ENCODE data around the gene SART3.
"Not testable (repeated sequence)": the region's sequence is repeated elsewhere in the genome, so short reads cannot be mapped to it uniquely, and the experiment has no call there.

The SART3 gene

DNA sequence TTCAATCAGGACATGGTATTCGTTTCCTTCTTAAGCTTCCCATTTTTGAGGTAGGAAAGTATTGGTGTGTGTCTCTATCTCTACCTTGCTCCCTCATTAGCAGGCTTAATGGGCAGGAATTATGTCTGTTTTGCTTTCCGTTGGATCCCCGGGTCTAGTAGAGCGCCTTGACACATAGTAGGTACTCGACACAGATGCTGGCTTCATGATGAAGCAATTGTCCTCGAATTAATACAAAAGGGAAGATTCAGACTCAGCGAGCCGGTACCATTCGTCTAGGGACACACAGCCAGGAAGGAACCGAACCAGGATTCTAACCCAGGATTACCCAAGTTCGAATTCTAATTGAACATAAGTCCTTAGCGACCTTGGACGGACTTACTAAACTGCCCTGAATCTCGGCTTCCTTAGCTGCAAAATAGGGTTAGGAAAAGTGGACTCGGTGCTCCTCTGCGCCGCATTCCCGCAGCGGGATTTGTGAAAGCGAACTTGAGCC is 927 bp upstream of the SART3 start:
- DNase-seq = peak; percentile 88

DNA sequence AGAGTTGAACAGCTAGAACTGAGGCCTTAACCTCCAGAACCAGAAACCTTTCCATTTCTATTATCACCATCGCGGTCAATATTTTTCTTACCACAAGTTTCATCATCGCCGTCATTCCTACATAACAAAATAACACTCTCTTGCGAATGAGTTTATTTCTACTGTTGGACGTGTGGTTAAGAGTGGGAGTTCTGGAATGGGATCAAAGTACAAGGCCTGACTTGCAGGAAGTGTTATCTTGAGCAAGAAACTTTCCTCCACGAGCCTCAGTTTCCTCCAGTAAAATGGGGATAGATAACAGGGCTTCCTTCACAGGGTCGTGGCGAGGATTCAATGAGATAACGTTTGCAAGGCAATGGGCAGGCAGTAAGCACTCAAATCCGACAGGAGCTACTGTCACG is 652 bp downstream of the SART3 start:
- DNase-seq = no peak

DNA sequence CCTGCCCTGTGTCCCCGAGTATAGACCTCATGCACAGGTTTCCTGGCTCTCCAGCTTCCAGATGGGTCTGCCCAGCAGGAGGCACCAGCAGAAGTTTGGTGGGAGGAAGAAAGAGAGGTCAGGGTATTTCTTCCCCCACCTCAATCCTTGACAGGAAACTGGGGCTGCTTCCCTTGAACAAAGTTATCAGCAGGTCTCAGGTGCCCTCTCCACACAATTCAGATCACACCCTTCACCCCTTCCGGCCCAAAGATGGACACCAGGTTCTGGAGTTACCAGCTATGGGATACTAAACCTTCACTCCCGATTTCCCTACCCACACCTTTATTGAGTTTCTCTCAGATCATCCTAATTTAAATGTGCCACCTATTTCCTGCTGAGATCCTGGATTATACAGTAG is 1.2 kb downstream of the SART3 start:
- no peak for DNase-seq

DNA sequence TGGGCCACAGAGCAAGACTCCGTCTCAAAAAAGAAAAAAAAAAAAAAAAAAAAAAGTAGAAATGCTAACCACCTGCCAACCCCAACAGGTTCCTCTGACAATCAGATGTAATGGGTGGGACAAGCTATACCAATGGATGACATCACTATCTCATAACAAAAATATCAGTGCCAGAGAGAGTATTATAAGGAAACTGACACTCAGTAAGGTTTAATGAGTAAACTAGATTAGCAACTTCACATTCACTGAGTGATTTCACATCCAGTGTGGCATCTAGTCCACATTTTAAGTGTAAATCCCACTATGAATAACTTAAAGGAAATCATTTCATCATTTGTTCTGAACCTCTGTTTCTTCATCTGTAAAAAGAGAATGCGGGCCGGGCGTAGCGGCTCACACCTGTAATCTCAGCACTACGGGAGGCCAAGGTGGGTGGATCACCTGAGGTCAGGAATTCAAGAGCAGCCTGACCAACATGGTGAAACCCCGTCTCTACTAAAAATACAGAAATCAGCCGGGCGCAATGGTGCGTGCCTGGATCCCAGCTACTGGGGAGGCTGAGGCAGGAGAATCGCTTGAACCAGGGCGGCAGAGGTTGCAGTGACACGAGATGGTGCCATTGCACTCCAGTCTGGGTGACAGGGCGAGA is 1.8 kb downstream of the SART3 start:
- no peak for DNase-seq

DNA sequence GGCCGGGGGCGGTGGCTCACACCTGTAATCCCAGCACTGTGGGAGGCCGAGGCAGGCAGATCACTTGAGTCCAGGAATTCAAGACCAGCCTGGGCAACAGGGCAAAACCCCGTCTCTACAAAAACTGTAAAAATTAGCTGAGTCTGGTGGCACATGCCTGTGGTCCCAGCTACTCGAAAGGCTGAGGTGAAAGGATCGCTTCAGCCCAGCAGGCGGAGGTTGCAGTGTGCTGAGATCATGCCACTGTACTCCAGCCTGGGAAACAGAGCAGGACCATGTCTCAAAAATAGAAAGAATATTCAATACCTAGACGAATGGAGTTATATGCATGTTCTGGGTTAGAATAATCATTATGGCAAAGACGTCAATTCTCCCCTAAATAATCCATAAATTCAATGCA is 5.6 kb downstream of the SART3 start:
- DNase-seq = not testable (repeated sequence)

DNA sequence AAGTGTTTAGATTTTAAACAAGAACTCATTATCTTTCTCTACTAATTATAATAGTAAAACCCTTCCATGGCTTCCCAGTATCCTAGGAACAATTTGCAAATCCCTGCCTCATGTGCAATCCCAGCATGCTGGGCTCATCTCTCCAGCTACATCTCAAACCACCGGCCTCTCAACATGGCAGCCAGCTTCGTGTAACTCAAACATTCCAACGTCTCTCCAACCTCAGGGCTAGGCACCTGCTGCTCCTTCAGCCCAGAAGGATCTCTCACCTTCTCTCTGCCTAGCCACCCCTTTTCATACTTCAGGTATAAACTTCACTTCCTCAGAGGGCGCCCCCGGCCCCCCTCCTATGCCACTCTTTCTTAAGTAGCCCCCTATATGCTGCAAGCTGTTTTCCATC is 7.2 kb downstream of the SART3 start:
- DNase-seq = no peak

DNA sequence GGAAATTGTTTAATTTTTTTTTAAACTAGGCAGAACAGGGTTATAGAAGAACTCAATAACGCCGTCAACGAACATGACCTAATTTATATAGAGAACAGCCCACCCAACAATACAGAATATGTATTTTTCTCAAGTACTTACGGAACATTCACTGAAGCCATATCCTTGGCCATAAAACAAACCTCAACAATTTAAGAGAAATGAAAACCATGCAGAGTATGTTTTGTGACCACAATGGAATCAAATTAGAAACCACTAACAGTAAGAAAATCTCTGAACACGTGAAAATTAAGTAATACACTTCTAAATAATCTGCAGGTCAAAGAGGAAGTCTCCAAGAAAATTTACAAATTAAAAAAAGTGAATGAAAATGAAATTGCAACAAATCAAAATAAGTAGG is 9.4 kb downstream of the SART3 start:
- DNase-seq = no peak

DNA sequence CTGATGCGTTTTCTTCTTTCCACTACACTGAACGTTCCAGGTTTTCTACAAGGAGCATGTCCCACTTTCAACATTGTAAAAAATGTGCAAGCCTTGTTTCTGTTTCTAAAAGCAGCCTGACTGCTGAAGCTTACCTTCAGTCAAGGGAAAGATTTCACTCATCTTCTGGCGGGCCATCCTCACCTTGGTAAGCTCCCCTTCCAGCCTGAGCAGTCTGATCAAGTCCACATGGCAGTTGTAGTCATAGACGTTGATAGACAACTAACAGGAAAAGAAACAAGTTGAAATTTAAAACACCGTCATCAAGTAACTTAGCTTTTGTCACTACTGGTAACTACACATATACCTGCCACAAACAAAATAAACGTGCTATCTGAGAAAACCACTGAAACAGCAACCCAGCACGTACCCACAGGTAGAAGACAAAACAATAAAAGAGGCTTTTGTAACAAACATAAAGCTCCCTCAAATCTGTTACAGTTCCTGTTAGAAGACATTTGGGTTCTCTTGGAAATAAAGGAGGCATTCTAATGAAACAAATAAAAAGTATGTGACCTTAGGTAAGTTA is 11.9 kb downstream of the SART3 start:
- DNase-seq = no peak

DNA sequence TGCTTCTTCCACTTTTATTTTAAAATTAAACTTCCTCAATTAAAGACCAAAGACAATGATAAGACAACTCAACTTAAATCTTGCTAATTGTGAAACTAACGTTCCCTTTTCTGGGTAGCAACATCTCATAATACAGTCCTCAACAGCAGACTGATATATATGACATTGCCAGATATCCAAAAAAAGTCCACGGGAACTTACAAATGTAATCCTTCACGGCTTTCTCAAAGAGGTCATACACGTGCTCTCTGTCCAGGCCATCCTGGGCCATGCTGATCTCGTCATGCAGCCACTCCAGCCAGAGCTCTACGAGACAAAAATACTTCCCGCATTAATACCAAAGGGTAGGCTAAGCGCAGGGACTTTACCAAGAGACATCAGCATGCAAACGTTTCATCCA is 13.3 kb downstream of the SART3 start:
- no peak for DNase-seq

DNA sequence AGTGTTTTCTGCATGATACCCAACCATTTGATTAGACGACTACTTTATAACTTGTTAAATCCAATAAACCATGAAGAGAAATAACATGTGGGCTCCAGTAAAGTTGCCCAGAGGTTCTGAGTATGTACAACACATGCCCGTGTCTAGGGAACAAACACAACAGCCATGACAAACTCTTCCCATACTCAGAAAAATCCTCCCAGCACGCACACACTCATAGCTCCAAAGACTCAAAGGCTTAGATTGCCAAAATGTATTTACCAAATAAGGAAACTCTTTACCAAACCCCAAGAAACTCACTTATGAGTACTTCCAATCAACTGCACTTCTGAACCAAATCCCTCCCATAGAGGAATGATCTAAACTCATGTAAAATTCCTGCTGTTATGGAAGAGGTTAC is 17.3 kb downstream of the SART3 start:
- no peak for DNase-seq

DNA sequence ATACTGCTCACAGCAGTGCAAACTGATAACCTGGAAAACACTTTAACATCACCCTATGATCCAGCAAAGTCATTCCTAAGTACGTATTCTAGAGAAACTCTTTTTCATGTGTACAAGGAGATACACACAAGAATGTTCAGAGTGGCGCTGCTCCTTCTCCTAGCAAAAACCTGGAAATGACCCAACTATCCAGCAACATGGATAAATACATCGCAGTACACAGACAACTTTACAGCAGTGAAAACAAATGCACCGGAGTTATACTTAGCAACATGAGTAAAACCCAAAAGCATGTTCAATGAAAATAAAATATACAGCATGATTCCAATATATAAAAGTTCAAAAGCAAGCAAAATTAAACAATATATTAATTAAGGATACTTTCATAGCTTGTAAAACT is 18.7 kb downstream of the SART3 start:
- no peak for DNase-seq

DNA sequence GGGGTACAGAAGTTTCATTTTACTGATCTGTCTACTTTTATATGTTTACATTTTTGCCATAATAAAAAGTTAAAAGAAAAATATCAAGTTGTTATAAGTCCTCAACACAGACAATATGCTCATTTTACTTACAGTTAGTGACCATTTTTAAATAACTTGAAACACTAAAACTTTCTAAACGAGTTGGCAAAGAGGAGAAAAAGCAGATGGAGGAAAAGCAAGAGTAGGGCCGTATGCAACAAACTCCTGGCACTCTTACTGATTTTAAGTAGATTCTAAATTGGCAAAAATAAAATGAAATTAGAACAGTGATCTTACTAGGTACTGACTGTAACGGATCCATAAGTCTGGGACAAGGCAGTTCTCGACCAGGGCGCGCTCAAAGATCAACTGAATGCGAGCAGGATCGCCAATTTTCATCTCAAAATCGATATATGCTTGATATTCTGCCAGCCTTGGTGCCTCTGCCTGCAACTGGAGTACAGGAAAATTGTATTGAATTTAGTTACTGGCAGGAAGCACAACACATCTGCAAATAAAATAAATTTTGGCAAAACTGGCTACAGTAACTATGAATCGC is 22.3 kb downstream of the SART3 start:
- DNase-seq = no peak

DNA sequence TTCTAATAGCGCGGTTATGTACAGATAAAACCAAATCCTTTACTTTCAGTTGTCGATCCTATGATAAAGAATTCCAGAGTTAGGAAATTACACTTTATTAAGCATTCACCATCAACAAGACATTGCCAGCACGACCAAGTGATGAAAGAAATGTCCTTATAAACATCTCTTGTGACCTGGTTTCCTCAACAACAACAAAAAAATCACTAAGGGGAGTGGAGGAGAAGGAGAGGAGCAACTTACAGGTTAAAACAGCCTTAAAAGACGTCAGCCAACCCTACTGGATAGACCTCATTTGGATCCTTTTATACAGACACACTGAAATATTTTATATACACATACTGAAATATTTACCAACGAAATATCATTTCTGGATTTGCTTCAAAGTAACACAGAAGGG is 22.8 kb downstream of the SART3 start:
- DNase-seq = no peak

DNA sequence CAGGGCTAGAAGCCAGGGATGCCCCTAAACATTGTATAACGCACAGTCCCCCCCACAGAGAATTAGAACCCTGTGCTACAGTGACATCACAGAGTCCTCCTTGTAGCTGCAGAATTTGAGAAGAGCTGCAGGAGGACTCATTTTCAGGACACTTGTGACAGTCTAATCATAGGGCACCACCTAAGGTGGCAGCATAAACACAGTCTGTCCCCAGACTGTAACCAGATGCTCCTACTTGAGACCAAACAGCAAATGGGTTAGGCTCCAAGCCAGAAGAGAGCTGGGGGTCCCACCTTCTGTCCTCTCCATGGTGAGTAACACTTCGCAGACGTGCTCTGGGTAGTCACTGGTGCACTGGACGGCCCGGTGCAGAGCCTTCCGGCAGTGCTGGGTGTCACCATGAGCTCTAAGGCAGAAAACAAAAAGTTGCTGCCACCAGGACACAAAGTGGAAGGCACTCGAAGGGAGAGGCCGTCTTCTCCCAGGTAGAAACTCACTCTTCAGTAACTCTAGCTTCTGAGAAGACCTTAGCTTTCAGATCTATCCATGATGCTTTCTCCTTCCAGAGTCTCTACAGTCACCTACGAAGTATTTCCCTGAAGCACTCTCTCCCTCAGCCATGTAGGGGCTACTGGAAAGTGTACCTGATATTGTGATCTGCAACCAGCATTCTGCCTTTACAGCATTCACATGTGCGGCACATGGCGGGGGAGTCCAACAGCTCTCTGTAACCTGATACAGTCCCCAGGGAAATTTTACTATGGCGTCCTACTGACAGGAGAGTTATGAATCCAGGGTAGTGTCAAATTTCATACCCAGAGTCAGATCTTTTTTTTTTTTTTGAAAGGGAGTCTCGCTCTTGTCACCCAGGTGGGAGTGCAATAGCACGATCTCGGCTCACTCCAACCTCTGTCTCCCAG is 28.8 kb downstream of the SART3 start:
- DNase-seq = no peak

DNA sequence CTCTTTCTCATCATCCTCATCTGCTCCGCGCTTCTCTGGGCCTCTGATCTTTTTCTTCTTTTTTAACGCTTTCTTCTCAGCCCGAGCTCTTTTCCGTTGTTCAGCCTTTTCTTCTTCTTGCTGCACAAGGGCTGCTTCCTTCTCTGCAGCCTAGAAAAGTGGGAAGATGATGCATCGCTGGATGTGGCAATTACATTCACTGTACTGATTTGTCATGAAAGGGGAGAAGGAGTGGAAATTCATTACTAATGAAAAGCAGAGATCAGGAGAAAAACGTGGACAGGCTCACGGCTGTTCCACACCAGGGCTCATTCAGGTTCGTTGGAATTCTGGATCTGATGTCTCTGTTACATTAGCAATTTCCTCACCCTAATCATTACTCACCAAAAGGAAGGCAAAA is 30.8 kb downstream of the SART3 start:
- DNase-seq = no peak

DNA sequence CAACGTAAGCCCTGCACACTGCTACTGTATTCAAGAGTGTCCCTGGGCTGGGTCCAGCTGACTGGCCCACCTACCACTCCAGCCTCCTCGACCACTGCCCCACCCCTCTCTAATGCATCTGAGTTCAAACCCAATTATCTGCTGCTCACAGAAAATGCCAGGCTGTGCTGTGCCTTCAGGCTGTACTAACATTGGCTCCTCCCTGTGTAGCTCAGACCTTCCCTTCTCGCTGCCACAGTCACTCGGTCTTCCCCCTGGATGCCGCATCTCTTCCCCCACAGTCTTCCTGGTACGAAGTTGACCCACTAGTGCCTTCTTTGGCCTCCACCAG is 33.8 kb downstream of the SART3 start:
- no peak for DNase-seq

DNA sequence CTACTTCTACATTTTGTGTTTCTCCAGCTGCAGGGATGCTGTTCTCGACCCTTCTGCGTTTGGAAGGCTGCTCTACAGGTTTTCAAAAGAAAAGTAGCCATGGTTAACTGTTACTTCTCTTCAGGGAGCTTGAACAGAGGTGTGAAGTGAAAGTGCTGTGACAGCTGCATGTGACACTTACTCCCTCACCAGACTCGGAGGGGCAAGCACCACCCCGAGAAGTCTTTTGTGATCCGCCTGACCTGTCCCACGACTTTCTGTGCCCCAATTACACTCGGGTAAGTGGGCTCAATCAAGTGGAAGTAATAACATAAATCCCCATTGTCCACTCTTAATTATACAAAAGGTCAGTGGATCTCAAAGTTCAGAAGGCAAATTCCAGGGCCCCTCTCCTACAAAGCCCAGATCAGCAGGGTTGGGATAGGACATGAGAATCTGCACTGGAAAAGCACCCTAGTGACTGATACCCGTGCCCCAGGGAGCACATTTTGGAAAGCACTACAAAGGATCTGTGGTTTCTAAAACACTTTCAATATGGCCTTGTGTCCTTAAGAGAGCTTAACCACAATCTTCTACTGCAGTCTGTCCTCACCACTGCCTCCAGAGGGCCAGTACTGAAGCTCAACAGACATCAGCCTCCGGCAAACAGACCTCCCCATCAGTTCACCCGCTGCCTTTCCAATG is 34.3 kb downstream of the SART3 start:
- DNase-seq = no peak

DNA sequence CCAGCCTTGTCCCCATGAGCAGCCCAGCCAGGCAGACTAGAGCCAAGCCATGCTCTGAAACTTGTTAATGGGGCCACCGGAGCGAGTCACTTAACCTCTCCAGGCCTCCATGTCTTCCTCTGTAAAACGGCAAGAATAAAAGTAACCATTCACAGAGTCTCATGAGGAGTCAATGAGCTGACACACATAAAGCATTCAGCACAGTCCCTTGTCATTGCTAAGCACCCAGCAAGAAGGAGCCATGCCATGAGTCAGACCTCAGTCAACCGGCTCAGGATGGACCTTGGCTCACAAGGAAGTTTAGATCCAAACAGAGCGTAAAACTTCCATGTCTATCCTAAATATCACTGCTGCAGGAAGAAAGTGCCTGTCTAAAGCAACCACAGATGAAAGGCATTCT is 35.3 kb downstream of the SART3 start:
- DNase-seq = no peak

DNA sequence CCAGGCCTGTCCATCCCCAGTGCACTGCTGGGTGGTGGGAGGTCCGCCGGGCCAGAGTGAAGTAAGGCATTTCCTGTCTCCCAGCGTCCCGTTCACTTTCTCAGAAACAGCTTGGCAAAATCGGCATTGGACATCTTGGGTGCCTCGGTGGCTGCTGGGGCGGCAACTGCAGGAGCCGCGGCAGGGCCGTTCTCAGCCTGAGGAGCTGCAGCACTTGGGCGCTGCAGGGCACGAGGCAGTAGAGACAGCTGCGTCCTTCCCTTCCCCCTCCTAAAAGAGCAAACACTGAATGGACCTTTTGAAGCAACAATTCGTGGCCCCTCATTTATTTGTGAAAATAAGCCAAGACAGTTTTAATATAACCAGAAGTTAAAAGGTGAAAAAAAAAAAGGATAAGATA is 37.6 kb downstream of the SART3 start:
- no peak for DNase-seq

DNA sequence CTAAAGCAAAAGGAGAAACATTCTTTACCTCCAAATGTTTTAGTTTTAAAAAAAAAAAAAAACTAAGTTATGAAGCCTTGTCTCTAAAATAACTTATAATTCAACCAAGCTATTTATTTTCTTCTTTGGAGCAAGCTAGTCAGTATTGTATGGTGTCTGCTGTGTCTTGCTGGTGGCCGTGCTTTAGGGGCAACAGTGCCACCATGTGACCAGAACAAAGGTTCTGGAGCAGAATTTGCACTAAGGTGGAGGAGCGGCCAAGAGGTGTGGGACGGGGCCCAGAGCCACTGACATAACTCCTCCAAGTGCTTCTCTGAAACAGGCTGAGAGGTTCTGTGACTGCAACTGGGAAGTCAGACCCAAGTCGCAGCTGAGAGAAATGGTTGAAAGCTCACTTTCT is 41.4 kb downstream of the SART3 start:
- DNase-seq = no peak

DNA sequence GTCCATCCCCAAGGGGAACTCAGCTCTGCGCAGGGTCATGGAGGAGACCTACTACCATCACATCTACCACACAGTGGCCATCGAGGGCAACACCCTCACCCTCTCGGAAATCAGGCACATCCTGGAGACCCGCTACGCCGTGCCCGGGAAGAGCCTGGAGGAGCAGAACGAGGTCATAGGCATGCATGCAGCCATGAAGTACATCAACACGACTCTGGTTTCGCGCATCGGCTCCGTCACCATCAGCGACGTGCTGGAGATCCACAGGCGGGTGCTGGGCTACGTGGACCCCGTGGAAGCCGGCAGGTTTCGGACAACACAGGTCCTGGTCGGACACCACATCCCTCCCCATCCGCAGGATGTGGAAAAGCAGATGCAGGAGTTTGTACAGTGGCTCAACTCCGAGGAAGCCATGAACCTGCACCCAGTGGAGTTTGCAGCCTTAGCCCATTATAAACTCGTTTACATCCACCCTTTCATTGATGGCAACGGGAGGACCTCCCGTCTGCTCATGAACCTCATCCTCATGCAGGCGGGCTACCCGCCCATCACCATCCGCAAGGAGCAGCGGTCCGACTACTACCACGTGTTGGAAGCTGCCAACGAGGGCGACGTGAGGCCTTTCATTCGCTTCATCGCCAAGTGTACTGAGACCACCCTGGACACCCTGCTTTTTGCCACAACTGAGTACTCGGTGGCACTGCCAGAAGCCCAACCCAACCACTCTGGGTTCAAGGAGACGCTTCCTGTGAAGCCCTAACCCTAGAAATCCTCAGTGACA is 42.1 kb downstream of the SART3 start:
- DNase-seq = no peak

DNA sequence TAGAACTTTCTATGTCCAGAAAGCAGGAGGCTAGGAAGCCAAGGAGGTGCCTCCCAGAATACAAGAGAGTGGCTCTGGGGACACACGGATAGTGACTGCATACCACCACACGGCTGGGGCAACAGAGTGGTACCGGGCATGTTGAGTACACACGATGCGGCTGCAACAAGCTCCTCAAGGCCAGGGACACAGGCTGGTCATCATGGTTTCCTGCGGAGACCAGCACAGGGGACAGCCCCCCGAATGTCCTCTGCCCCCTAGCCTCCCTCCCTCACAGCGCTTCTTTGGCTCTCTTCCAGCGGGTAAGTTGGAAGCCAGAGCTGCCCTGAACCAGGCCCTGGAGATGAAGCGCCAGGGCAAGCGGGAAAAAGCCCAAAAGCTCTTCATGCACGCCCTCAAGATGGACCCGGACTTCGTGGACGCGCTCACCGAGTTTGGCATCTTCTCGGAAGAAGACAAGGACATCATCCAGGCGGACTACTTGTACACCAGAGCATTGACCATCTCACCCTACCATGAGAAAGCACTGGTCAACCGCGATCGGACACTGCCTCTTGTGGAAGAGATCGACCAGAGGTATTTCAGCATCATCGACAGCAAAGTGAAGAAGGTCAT is 42.8 kb downstream of the SART3 start:
- DNase-seq = no peak

Data from KG1 (cell line).